MG63 (cell line): ENCODE data around the gene CACNA2D3. TPM values are rescaled to one million over a fixed set of nuclear protein-coding genes. Genes with fewer than 3 reads are reported as not detected.
A peak's percentile ranks its signal among the peaks of the same experiment; 100 is the strongest.

Source experiments
- DNase-seq: peaks from one replicate; pipeline ENCODE4 v3.0.0-alpha.2; 2020
- H3K27me3 ChIP-seq: fragments of 250-450 bp; sonication (Bioruptor Pico); 2 replicates; pipeline ENCODE4 v1.5.1; 2020; ENCODE audit warnings: mild to moderate bottlenecking, moderate library complexity
- H3K36me3 ChIP-seq: fragments of 250-450 bp; sonication (Bioruptor Pico); 2 replicates; pipeline ENCODE4 v1.5.1; 2020; ENCODE audit warnings: mild to moderate bottlenecking, moderate library complexity
- H3K4me3 ChIP-seq: fragments of 250-450 bp; sonication (Bioruptor Pico); 2 replicates; pipeline ENCODE4 v1.5.1; 2020; ENCODE audit warnings: mild to moderate bottlenecking, moderate library complexity
- H3K9me3 ChIP-seq: fragments of 250-450 bp; sonication (Bioruptor Pico); 2 replicates; pipeline ENCODE4 v1.5.1; 2020; ENCODE audit warnings: mild to moderate bottlenecking, moderate library complexity
- total RNA-seq: library from RNA; depleted of rRNA; stranded (reverse); fragments of >200 nt; shearing (Covaris generic); gene quantifications from 2 replicates; pipeline ENCODE4 v1.2.3, GENCODE V29; 2014; ENCODE audit warnings: low replicate concordance

CACNA2D3 gene
- total RNA-seq, 1 experiment from 2014 or later: 2.0 TPM

GRCh38 chr3:54671511-54671910, 549.2 kb downstream of the CACNA2D3 start:
- Histone ChIP-seq H3K36me3 (no peaks in the 10 kb centered on the region), H3K9me3 (no peaks in the 10 kb centered on the region), H3K27me3 (no peaks in the 10 kb centered on the region), H3K4me3 (no peak overlapping the region)
- no peak for DNase-seq

- no peaks in the 10 kb centered on the region for H3K36me3 ChIP-seq
- H3K9me3 ChIP-seq: no peaks in the 10 kb centered on the region
- H3K4me3 ChIP-seq: no peak overlapping the region
- H3K27me3 ChIP-seq: no peaks in the 10 kb centered on the region
- no peak for DNase-seq
Observed at GRCh38 chr3:54676087-54676486, 553.7 kb downstream of the CACNA2D3 start.

- H3K4me3 ChIP-seq: no peak overlapping the region
- H3K9me3 ChIP-seq: no peaks in the 10 kb centered on the region
- DNase-seq: peak; percentile 74
- no peaks in the 10 kb centered on the region for H3K36me3 ChIP-seq
- no peaks in the 10 kb centered on the region for H3K27me3 ChIP-seq
Observed at GRCh38 chr3:54681706-54682105, 559.4 kb downstream of the CACNA2D3 start.

GRCh38 chr3:54685213-54685612, 562.9 kb downstream of the CACNA2D3 start:
- Histone ChIP-seq H3K9me3 (no peaks in the 10 kb centered on the region), H3K27me3 (no peaks in the 10 kb centered on the region), H3K4me3 (no peak overlapping the region), H3K36me3 (no peaks in the 10 kb centered on the region)
- no peak for DNase-seq

- Histone ChIP-seq H3K36me3 (no peaks in the 10 kb centered on the region), H3K4me3 (no peak overlapping the region), H3K9me3 (no peaks in the 10 kb centered on the region), H3K27me3 (no peaks in the 10 kb centered on the region)
- DNase-seq: peak; percentile 3
Observed at GRCh38 chr3:54691289-54691771, 569.0 kb downstream of the CACNA2D3 start.

GRCh38 chr3:54696313-54696712, 574.0 kb downstream of the CACNA2D3 start:
- Histone ChIP-seq H3K36me3 (no peaks in the 10 kb centered on the region), H3K27me3 (no peaks in the 10 kb centered on the region), H3K4me3 (no peak overlapping the region), H3K9me3 (no peaks in the 10 kb centered on the region)
- DNase-seq: no peak

- Histone ChIP-seq H3K4me3 (no peak overlapping the region), H3K27me3 (no peaks in the 10 kb centered on the region), H3K36me3 (no peaks in the 10 kb centered on the region), H3K9me3 (no peaks in the 10 kb centered on the region)
- no peak for DNase-seq
Observed at GRCh38 chr3:54698054-54698453, 575.7 kb downstream of the CACNA2D3 start.

GRCh38 chr3:54703923-54704322, 581.6 kb downstream of the CACNA2D3 start:
- H3K9me3 ChIP-seq: no peaks in the 10 kb centered on the region
- DNase-seq: no peak
- H3K36me3 ChIP-seq: no peaks in the 10 kb centered on the region
- H3K4me3 ChIP-seq: no peak overlapping the region
- H3K27me3 ChIP-seq: no peaks in the 10 kb centered on the region

- Histone ChIP-seq H3K36me3 (no peaks in the 10 kb centered on the region), H3K27me3 (no peaks in the 10 kb centered on the region), H3K4me3 (no peak overlapping the region), H3K9me3 (no peaks in the 10 kb centered on the region)
- DNase-seq: no peak
Observed at GRCh38 chr3:54705730-54706129, 583.4 kb downstream of the CACNA2D3 start.

- Histone ChIP-seq H3K4me3 (no peak overlapping the region), H3K9me3 (no peaks in the 10 kb centered on the region), H3K36me3 (no peaks in the 10 kb centered on the region), H3K27me3 (no peaks in the 10 kb centered on the region)
- DNase-seq: no peak
Observed at GRCh38 chr3:54706738-54707137, 584.4 kb downstream of the CACNA2D3 start.

- no peaks in the 10 kb centered on the region for H3K9me3 ChIP-seq
- no peak for DNase-seq
- no peaks in the 10 kb centered on the region for H3K27me3 ChIP-seq
- no peaks in the 10 kb centered on the region for H3K36me3 ChIP-seq
- no peak overlapping the region for H3K4me3 ChIP-seq
Observed at GRCh38 chr3:54709785-54710184, 587.4 kb downstream of the CACNA2D3 start.

GRCh38 chr3:54710954-54711353, 588.6 kb downstream of the CACNA2D3 start:
- no peaks in the 10 kb centered on the region for H3K27me3 ChIP-seq
- H3K36me3 ChIP-seq: no peaks in the 10 kb centered on the region
- H3K4me3 ChIP-seq: no peak overlapping the region
- H3K9me3 ChIP-seq: no peaks in the 10 kb centered on the region
- DNase-seq: no peak

GRCh38 chr3:54712539-54712938, 590.2 kb downstream of the CACNA2D3 start:
- no peaks in the 10 kb centered on the region for H3K27me3 ChIP-seq
- H3K9me3 ChIP-seq: no peaks in the 10 kb centered on the region
- no peak for DNase-seq

GRCh38 chr3:54713031-54713430, 590.7 kb downstream of the CACNA2D3 start:
- DNase-seq: no peak
- Histone ChIP-seq H3K9me3 (no peaks in the 10 kb centered on the region), H3K27me3 (no peaks in the 10 kb centered on the region), H3K4me3 (no peak overlapping the region), H3K36me3 (no peaks in the 10 kb centered on the region)

More at GRCh38 chr3:54712539-54712938, 590.2 kb downstream of the CACNA2D3 start:
- Histone ChIP-seq H3K36me3 (no peaks in the 10 kb centered on the region), H3K4me3 (no peak overlapping the region)

- Histone ChIP-seq H3K36me3 (no peaks in the 10 kb centered on the region), H3K27me3 (no peaks in the 10 kb centered on the region)
- no peak for DNase-seq
Observed at GRCh38 chr3:54713455-54713854, 591.1 kb downstream of the CACNA2D3 start.

GRCh38 chr3:54714035-54714434, 591.7 kb downstream of the CACNA2D3 start:
- no peak for DNase-seq
- no peaks in the 10 kb centered on the region for H3K36me3 ChIP-seq

More at GRCh38 chr3:54713455-54713854, 591.1 kb downstream of the CACNA2D3 start:
- H3K9me3 ChIP-seq: no peaks in the 10 kb centered on the region
- H3K4me3 ChIP-seq: no peak overlapping the region

GRCh38 chr3:54717506-54717905, 595.2 kb downstream of the CACNA2D3 start:
- H3K9me3 ChIP-seq: no peaks in the 10 kb centered on the region
- H3K36me3 ChIP-seq: no peaks in the 10 kb centered on the region
- H3K4me3 ChIP-seq: no peak overlapping the region
- H3K27me3 ChIP-seq: no peaks in the 10 kb centered on the region
- DNase-seq: no peak

More at GRCh38 chr3:54714035-54714434, 591.7 kb downstream of the CACNA2D3 start:
- Histone ChIP-seq H3K4me3 (no peak overlapping the region), H3K27me3 (no peaks in the 10 kb centered on the region), H3K9me3 (no peaks in the 10 kb centered on the region)

GRCh38 chr3:54719914-54720313, 597.6 kb downstream of the CACNA2D3 start:
- H3K36me3 ChIP-seq: no peaks in the 10 kb centered on the region

GRCh38 chr3:54720604-54721003, 598.3 kb downstream of the CACNA2D3 start:
- Histone ChIP-seq H3K36me3 (no peaks in the 10 kb centered on the region), H3K27me3 (no peaks in the 10 kb centered on the region), H3K4me3 (no peak overlapping the region), H3K9me3 (no peaks in the 10 kb centered on the region)
- DNase-seq: no peak

More at GRCh38 chr3:54719914-54720313, 597.6 kb downstream of the CACNA2D3 start:
- H3K27me3 ChIP-seq: no peaks in the 10 kb centered on the region
- no peak for DNase-seq
- no peak overlapping the region for H3K4me3 ChIP-seq
- H3K9me3 ChIP-seq: no peaks in the 10 kb centered on the region
